T-helper 1 cell (primary cell): Measurements from ENCODE around the gene PIK3R1.
"Not testable (repeated sequence)": the region's sequence is repeated elsewhere in the genome, so short reads cannot be mapped to it uniquely, and the experiment has no call there.

Source experiments
- DNase-seq, 5 donors: peaks; one replicate each; pipeline ENCODE4 v3.0.0-alpha.2; 2012 to 2020

PIK3R1 gene

DNA sequence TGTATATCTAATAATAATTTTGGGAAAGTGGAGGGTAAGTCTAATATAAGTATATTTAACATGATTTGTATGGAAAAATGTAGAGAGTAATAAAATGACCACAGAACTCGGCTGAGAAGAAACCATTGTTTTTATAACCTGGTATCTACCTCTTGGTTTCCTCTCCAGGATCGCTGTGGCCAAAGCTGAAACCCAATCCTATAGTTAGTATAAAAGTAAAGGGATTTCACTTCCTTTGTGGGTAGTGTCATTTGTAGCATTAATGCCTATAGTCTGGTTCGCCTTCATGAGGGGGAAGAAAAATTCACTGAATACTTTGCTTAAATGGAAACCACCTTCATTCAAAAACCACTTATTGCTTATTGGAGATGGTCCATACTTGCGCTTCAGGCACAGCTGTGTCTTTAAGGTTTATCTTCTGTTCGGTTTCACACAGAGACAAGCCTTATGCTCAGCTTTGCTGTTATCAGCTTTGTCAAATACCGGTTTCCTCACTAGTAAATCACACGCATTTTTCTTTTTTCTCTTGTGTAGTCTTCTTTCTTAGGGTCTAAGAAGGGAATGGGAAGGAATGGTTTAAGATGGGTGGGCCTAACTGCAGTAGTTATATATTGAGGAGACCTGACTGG is 12.1 kb downstream of the PIK3R1 start:
- no peak for DNase-seq

DNA sequence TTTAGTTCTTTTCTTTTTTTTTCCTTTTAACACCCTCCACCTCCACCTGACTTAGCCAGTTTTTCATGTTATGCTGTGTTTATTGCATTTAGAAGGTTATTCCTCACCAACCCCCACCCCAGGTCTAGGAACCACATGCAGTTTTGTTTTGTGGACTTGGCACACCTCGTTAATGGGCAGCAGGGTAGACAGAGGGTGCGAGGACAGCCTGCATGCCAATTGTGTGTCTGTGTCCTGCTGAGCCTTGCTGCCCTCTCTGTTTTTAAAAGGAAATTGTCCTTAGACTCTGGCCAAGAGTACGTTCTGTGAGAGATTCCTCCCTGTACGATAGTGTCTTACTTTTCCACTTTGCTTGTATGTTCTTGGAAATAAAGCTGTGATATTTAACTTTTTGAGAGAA is 13.9 kb downstream of the PIK3R1 start:
- DNase-seq, result no peak

DNA sequence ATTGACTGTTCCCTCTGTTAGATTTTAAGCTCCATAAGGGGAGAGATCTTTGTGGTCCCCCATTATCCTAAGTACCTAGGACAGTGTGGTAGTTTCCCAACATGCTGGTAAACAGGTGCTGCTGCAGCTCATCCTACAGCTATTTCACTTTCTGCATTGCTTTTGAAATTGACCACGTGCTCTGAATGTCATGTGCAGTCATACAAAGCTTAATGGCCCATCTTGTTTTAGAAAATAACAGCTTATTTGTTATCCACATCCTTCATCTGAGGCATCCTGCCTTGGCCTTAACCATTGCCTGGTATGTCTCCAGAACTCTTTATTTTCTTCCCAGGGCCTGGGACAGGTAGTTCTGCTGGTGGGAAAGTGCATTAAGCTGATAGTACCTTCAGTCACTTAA is 14.7 kb downstream of the PIK3R1 start:
- no peak for DNase-seq

DNA sequence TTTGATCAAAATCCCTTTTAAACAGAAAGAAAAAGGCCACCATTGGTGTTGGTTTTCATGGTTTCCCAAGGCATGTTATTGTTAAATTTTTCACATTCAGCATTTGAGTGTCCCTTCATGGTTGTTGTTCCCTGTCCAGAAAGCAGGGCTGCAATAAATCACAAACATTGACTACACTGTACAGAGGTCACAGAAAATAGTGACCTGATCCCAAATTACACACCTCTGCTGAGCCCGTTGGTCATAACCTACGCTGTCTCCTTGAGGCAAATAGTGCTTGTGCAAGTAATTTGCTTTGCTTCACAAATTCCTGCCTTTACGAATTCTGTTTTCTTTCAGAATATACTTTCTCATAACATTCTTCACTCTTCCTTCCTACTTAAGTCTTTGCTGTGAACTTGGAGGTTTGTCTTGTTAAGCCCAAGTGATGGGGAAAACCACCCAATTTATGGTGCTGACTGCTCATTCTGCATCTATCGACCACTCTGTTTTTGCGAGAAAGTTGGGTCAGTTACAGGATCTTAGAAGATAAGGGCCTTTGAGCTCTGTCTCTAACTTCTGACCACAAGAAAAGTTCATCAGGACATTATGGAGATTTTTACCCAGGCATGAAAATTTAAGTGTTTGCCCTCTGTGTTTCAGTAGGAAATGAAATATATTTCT is 16.0 kb downstream of the PIK3R1 start:
- no peak for DNase-seq

DNA sequence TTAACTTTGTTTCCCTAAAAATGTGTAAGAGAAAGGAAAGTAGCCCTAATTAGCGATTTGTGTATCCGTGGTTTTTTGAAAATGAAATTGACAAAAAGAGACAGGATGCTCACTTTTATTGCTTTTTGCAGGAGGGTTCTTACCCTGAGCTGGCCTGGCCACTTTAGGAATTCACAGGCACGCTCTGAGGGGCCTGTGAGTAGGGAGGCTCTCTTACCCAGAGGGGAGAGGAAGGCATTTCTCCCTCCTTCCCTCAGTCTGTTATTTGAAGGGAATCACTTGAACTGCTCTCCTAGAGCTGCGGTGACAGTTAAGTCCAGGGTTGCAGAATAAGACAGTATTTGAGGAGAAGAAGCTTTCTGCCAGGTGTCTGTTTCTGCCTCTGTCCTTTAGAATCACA is 16.7 kb downstream of the PIK3R1 start:
- DNase-seq, result no peak

DNA sequence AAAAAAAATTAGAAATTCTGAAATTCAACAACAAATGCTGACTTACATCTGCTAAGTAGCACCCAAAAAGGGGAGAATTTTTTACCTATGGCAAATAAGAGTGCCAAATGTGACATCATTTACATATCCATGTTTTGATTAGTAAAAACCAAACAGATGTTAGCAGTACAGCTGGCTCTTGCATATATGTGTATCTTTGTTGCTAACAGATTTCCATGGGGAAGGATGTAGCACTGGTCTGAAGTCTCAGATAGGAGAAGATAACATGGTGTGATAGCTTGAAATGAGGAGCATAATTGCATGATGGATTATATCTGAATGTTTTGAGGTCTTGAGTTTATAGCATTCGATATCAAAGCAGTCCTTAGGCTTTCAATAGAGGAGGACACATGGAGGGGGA is 17.5 kb downstream of the PIK3R1 start:
- no peak for DNase-seq

DNA sequence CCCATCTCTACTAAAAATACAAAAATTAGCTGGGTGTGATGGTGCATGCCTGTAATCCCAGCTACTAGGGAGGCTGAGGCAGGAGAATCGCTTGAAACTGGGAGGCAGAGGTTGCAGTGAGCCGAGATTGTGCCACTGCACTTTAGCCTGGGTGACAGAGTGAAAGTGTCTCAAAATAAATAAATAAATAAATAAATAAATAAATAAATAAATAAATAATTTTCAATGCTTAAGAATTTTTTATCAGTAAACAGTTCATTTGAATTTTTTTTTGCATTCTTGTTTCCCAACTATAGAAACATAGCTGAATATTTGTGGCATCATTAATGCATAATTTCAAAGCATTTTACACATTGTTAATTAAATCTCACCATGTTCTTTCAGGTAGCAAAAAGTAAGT is 19.7 kb downstream of the PIK3R1 start:
- not testable (repeated sequence) for DNase-seq

DNA sequence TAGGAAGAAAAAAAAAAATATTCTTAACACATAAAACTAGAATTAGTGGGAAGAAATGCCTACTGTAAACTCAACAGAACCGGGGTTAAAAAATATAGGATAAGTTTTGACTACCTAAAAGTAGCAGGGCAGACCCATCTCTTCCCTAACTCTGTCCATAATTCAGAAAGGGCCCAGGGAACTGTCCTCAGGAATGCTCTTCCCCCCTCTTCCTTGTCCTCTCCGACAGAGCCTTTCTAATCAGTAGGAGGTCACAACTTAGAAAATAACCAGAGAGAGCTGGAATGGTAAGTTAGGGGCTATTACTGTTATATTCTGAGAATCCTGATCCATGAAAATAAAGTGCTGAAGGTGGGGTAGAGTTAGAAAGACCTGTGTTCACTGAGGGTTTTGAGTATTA is 22.2 kb downstream of the PIK3R1 start:
- DNase-seq, result no peak

DNA sequence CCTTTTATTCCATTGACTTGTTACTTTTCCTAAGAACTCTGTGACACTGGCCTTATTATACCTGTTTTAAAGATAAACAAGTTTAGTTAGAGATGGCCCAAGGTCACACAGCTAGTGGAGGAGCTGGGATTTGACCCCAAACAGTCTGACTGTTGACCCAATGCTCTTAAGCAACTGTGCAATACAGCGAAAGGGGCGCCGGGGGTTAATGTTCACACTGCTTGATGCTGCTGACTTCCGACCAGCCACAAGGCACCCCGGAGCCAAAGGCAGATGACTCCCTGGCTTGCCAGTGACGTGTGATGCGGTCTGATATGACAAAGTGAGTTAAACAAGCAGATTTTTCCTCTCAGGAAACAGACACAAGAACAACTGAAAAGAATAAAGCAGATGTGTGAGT is 23.9 kb downstream of the PIK3R1 start:
- DNase-seq, result peak; percentile 50 to 79 (median 69)

DNA sequence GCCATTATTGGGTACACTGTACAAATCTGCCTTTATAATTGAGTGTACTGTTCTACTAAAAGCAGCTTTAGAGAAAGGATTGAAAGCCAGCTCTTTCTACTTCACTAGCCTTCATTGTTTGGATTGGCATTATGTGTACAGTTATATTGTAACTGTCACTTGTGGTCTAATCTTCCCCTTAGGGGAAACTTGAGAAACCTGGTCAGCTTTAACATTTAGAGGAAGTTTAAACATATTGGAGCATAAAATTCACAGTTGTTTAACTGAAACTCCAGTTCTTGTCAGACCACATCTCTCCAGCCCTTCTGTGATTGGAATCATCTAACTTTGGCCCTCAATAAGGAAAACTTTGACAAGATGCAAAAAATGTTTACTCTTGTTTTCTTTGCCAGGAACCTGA is 24.6 kb downstream of the PIK3R1 start:
- DNase-seq, result no peak

DNA sequence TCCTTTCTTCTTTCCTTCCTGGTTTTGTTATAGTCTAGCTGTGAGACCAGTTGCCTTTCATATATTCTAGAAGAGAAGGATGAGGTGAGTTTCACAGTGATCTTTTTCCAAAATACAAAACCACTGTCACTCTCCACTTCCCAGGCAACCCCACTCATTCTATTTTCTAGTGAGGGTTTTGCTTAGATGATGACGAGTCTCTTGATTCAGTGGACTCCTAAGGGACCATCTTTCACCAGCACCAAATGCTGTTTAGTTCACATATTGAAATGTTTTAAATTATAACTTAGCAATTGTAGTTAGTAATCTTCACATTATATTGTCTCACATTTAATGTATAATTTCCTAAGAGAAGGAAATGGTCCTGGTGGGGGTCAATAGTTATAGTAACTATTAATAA is 25.2 kb downstream of the PIK3R1 start:
- DNase-seq, result no peak

DNA sequence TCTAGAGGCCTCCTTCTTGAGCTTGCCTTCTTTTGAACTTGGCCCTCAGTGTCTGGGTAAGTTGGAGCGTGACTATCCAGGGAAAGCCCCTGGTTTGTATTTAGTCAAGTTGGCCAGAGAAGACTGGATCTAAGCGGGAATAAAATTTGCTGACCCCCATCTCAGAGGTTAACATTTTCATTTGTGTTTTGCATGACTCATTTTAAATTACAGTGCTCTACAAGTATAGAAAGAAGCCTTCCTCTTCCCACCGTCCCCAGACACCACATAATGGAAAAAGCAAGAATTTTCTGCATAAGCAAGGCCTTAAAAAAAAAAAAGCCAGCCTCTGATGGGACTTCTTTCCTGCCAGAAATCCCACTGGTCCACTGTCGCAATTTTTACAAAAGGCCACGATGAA is 27.2 kb downstream of the PIK3R1 start:
- no peak for DNase-seq

DNA sequence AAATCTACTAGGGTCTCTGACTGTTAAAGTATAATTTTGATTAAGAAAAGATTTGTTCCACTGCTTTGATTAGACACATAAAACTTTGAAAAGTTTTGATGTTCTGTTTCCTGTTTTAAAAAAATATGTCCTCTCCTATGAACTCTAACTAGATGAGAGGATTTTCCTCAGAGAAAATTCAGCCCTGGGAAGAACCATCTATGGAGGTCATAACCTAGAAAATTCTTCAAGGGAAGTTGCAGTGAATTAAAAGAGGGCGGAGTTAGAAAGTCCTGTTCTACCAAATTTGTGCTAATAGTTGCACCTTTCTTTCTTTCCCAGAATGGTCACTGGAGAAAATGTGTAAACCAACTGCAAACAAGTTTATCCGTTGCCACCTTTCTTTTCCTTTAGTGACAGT is 27.7 kb downstream of the PIK3R1 start:
- no peak for DNase-seq

DNA sequence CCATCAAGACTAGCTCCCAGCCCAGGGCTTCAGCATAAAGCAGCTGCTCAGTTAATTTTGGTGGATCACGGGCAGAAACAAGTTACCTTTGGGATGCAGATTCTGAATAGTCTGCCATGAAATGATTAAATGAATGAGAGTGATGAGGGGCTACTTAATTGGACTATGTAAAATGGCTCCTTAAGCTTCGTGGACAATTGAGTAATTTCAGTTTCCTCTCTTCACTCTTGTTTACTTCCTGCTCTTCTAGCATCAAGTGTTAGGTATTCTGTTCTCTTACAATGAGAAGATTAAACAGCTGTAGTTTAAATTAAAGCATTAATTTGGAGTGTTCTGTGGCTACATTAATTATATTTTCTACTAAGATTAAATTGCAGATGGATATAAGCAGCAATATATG is 28.1 kb downstream of the PIK3R1 start:
- DNase-seq, result peak in 1 of 5 donors; percentile 35

DNA sequence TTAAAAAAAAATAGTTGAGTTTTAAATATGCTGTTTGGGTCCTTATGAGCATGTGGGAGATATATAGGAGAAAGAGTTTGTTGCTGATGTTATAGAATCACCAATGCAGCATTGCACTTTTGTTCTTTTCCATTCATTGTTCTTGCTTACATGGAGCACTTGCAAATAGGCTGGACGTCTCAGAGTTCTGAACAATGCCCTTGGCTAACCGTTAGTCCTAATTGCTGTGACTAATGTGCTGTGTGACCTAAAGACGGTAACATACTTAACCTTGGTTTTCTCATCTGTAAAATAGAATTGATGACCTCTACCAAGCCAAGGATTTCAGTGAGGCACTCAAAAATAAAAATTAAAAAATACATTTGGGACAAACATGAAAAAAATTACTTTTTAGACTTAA is 29.8 kb downstream of the PIK3R1 start:
- DNase-seq, result no peak

DNA sequence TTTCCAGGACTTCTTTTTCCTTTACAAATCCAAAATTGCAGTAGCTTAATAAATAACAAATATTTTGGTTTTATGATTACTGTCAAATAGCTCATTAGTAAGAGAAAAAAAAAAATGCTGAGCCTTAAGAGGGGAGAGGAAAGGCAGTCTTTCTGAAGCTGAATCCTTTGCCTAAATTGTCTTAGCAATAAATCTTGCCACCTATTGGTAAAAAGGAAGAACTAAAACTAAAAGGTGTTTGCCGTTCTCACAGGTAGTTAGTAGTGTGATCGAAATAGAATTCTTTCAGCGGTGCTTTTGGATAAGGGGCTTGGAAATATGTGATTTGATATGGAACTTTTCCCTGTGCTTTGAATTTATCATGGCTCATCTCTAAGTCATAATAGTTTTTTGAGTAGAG is 31.2 kb downstream of the PIK3R1 start:
- no peak for DNase-seq

DNA sequence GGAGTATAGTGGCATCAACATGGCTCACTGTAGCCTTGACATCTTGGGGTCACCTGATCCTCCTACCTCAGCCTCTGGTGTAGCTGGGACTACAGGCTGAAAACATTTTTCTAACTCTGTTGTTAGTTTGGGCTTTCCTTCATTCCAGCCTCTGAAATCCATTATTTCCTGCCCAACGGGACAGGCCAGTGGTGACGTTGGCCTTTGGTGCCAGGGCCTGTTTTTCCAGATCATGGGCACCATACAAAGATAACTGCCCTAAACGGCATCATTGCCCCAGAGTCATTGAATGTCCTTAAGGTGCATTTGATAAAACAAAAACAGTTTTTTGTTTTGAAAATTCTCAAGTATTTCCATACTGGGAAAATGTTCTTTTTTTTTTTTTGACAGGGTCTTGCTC is 32.1 kb downstream of the PIK3R1 start:
- DNase-seq, result no peak

DNA sequence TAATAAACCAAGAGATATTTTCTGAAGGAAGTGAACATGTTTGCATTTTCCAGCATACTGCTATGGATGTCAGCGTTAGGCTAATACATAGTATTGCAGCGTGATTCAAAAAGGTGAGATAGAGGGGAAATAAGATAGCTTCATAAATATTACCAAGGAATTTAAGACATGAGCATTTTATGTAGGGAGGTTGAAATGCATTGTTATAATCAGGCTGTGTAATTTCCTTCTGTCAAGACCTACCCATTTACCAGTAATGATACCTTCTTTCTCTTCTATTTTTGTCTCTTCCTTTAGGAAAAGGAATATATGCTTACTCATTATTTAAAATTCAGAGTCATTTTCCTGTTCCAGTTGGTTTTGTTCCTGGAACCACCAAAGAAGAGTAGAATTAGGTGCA is 33.3 kb downstream of the PIK3R1 start:
- no peak for DNase-seq

DNA sequence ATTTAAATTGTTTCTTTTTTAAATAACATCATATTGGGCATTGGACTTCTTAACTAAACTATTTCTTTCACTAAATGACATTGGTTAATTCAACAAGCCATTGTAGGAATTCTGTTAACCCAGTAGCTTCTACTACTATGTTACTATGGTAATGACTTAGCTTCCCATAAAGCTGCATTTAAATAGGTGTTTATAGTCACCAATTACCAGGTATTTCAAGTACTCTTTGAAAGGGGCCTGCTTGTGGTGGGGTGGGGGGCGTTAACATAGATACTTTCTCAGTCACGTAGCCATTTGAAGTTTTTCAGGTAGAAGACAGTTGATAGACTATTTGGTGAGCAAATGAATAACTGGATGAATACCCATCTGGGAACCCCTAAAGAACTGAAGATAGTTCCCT is 34.0 kb downstream of the PIK3R1 start:
- DNase-seq, result no peak

DNA sequence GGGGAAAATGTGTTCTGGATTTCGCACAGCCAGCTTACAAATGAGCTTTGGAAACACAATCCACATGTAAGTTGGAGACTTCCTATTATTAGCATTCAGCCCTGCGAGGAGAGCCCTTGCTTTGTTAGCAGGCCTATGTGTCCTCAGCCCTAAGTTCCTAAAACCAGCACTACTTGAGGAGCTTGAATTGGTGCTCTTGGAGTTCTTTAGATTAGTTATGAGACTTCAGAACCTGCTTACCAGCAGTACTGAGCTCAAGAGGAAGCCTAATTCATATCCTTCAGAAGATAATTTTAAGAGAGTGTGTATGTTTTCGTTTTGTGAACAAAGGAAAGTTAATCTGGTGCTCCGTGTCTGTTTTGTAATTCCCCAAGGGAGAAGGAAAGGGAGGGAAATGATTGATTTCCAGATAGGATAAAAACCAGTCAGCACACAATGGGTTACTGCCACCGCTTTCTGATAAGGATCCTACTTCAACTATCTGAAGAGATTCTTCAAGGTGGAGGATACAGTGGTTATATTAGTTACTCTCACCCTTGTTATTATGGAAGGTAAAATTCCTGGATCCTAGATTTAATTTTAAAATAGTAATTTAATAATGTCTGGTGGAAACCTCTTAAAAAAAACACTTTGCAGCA is 35.2 kb downstream of the PIK3R1 start:
- no peak for DNase-seq

DNA sequence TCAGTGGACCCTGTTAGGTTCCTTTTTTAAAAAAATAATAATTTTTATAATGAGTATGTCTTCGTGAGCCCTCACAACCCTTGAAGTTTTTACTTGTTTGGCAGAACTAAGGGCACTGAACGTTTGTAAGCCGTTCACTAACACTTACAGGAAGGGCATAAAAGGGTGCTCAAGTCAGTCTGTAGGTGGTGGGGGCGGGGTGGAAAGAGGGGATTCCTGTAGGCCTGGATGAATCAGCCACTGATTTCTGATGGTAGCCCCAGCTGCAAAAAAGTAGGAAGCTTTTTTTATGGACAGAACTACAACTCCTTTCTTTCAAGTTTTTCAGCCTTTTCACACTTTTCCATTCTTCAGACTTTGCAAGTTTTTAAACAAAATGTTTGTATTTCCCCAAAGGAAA is 35.8 kb downstream of the PIK3R1 start:
- peak in 2 of 5 donors; percentile 22 to 23 for DNase-seq

DNA sequence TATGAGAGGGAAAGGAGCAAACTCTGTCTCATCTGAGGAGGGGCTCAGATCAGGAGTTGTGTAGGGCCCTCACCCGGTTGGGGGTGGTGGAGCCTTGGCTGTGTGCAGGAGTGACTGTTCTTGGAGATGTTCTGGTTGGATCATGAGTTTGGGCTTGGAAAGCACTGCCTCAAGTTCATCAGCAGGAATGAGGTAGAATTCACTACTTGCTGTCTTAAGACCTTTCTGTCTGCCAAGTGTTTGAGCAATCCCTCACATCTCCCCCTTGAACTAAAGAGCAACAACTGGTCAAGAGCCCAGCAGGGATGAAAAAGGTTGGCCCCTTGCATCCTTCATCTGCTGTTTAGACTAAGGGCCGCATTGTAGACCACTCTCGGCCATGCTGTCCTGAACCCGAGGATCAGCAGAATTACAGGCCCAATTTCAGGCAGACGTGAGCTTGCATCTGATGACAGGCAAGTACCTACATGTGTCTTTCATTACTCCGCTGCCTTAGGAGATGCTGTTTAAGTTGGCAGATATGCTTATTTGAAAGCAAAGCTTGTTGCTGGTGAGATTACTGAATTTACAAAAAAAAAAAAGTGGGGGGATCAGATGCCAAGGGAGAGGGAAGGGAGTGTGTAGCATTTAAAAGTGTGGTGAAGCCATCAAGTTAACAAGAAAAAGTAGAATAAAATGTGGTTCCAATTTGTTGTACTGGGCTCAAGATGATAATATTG is 36.4 kb downstream of the PIK3R1 start:
- DNase-seq, result no peak

DNA sequence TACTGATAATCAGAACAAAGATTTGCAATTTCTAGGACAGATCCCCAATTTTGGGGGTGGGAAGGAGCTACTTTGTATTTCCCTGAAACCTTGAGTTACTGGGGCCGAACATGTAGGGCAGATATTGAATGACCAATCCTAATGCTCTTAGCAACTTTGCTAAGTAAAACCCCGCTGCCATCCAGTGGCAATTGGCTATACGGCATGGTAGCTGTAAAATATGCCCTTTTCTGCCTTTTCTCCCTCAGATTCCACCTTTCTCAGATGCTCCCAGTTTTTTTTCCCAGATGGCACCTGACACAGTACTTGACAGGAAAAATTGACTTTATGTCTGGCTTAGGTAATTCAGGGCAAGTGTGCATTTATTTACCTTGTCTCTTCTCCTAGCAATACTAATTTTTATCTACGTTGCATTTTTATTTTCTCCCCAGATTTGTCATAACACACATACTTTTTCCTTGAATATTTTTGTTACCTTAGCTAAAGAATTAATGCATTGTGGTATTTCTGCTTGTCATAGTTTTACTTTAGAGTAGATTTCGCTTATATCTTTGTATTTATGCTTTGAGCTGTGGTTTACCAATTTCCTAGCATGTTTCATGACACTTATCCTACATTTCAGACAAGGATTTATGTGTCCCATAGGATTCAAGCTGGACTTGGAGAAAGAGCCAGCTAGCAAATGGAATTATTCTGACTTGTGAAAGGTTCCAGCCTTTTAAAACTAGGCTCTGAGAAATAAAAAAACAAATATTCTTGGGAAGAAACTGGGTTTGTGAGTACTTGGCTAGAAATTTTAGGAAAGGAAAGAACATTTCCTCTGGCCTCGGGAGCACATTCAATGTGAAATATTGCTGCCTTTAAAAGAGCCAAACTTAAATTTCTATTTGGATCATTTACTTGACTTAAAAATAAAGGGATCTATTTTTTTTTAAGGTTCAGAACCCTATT is 37.4 kb downstream of the PIK3R1 start:
- peak in 3 of 5 donors; percentile 22 to 38 (median 30) for DNase-seq
